GM23248 (cell line): Measurements from ENCODE around the gene ELF1. TPM values are rescaled to one million over a fixed set of nuclear protein-coding genes. Genes with fewer than 3 reads are reported as not detected.

ENCODE experiments used
- DNase-seq: peaks from one replicate; pipeline ENCODE4 v3.0.0-alpha.2; 2015
- H2AFZ ChIP-seq: fragments of 200-600 bp; sonication (generic); 2 replicates; pipeline ENCODE4 v1.6.1; 2016; ENCODE audit warnings: antibody characterized with exemption
- H3F3A ChIP-seq: fragments of 200-600 bp; sonication (generic); 2 replicates; pipeline ENCODE4 v1.6.1; 2016; ENCODE audit warnings: mild to moderate bottlenecking, antibody characterized with exemption, mixed run types; ENCODE audit not compliant: insufficient read depth
- H3K27ac ChIP-seq: fragments of 200-600 bp; sonication (generic); 2 replicates; pipeline ENCODE4 v1.5.1; 2016; ENCODE audit warnings: mild to moderate bottlenecking
- H3K27me3 ChIP-seq: fragments of 200-600 bp; sonication (generic); replicated peaks from 2 replicates; pipeline ENCODE4 v1.6.1; 2016; ENCODE audit warnings: mild to moderate bottlenecking; ENCODE audit not compliant: insufficient read depth
- H3K36me3 ChIP-seq: fragments of 200-600 bp; sonication (generic); 2 replicates; pipeline ENCODE4 v1.6.1; 2016; ENCODE audit warnings: low read depth, mild to moderate bottlenecking
- H3K4me1 ChIP-seq: fragments of 200-600 bp; sonication (generic); 2 replicates; pipeline ENCODE4 v1.6.1; 2016; ENCODE audit warnings: mild to moderate bottlenecking; ENCODE audit not compliant: insufficient read depth
- H3K4me2 ChIP-seq: fragments of 200-600 bp; sonication (generic); one replicate; pipeline ENCODE4 v1.6.1; 2016; ENCODE audit warnings: mild to moderate bottlenecking; ENCODE audit not compliant: unreplicated experiment
- H3K4me3 ChIP-seq: fragments of 200-600 bp; sonication (generic); 2 replicates; pipeline ENCODE4 v1.5.1; 2016; ENCODE audit warnings: mild to moderate bottlenecking
- H3K79me2 ChIP-seq: fragments of 200-600 bp; sonication (generic); 2 replicates; pipeline ENCODE4 v1.6.1; 2016; ENCODE audit warnings: mild to moderate bottlenecking; ENCODE audit not compliant: insufficient read depth
- H3K9ac ChIP-seq: fragments of 200-600 bp; sonication (generic); 2 replicates; pipeline ENCODE4 v1.6.1; 2016; ENCODE audit warnings: mild to moderate bottlenecking
- H3K9me2 ChIP-seq: fragments of 200-600 bp; sonication (generic); 2 replicates; pipeline ENCODE4 v1.6.1; 2016; ENCODE audit warnings: mixed run types, mild to moderate bottlenecking, moderate library complexity; ENCODE audit not compliant: insufficient read depth
- H3K9me3 ChIP-seq: fragments of 200-600 bp; sonication (generic); one replicate; pipeline ENCODE4 v1.6.1; 2017; ENCODE audit warnings: low read depth
- H4K20me1 ChIP-seq: fragments of 200-600 bp; sonication (generic); 2 replicates; pipeline ENCODE4 v1.6.0; 2016; ENCODE audit not compliant: insufficient read depth
- EZH2 ChIP-seq: fragments of 200-600 bp; sonication (generic); IDR thresholded peaks from 2 replicates; pipeline ENCODE4 v1.6.1; 2018; ENCODE audit warnings: antibody characterized with exemption, mild to moderate bottlenecking; ENCODE audit not compliant: insufficient read depth, poor library complexity, severe bottlenecking
- EZH2phosphoT487 ChIP-seq: fragments of 200-600 bp; sonication (generic); IDR thresholded peaks from 2 replicates; pipeline ENCODE4 v1.6.1; 2018; ENCODE audit warnings: antibody characterized with exemption, moderate library complexity, mild to moderate bottlenecking, low read depth; ENCODE audit not compliant: insufficient read depth
- WGBS, 2 experiments: methylation state at CpG; one replicate each; pipeline ENCODE4 v1.1.6; 2015 to 2017; ENCODE audit warnings: low lambda C conversion rate in 2 of 2, low coverage in 1 of 2; ENCODE audit errors: missing lambda C conversion rate in 2 of 2; 5-methylcytosine and 5-hydroxymethylcytosine counted together
- in situ Hi-C: fragments of 300-500 bp; cut with MboI; formaldehyde crosslinking; loops from 2 replicates; pipeline ENCODE4 v1.15.0; 2020
- polyA plus RNA-seq: library from polyadenylated mRNA; unstranded; fragments of >200 nt; fragmentation: Nextera tagmentation; extraction: Ambion mirVana; gene quantifications from 2 replicates; pipeline ENCODE4 v1.2.1, GENCODE V29; 2016
- total RNA-seq: library from RNA; depleted of rRNA; stranded (reverse); fragments of >200 nt; shearing (Covaris generic); gene quantifications from 2 replicates; pipeline ENCODE4 v1.2.3, GENCODE V29; 2014

ELF1 gene
- total and polyA plus RNA-seq, 2 experiments from 2014 or later = 36.1 to 42.7 TPM

DNA sequence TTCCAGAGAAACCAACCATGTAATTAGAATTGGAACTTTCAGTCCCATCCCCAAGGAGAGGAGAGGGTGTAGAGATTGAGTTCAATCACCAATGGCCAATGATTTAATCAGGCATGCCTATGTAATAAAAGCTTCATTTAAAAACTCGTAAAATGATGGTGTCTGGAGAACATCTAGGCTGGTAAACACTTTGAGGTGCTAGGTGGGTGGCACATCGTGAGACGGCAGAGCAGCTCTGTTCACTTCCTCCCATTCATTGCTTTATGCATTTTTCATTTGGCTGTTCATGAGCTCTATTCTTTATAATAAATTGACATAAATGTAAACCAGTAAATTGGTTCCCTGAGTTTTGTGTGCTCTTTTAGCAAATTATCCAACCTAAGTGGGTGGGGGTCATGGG is 90.1 kb downstream of the ELF1 start:
- in situ Hi-C loops = no loop called here
- Histone ChIP-seq H3K36me3 (peaks cover 36% of the 10 kb centered on the region), H4K20me1 (no peaks in the 10 kb centered on the region), H3K27ac (no peak overlapping the region), H3K9me2 (no peaks in the 10 kb centered on the region), H3K4me1 (no peaks in the 10 kb centered on the region), H3K9ac (no peak overlapping the region), H2AFZ (no peak overlapping the region), H3K9me3 (no peaks in the 10 kb centered on the region), H3F3A (0 out of 2 replicates have a peak, but pooled peaks cover 7% of the 10 kb centered on the region), H3K27me3 (no peaks in the 10 kb centered on the region), H3K4me3 (no peak overlapping the region), H3K4me2 (no peak overlapping the region), H3K79me2 (no peaks in the 10 kb centered on the region; the same call in 1 of the 2 replicates)
- no peak for TF ChIP-seq EZH2
- no peak for TF ChIP-seq EZH2phosphoT487
- no peak for DNase-seq
- 85 to 89% methylated on average over 3 of the region's 3 CpGs for WGBS, 2 experiments

DNA sequence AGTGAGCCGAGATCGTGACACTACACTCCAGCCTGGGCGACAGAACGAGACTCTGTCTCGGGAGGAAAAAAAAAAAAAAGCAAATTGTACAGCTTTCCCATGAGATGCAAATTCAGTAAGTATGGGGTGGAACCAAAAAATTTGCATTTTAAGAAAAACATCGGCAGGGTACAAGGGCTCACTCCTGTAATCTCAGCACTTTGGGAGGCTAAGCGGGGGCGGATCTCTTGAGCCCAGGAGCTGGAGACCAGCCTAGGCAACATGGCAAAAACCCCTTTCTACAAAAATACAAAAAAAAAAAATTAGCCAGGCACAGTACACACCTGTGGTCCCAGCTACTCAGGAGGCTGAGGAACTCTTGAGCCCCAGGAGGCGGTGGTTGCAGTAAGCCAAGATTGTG is 91.2 kb downstream of the ELF1 start:
- Histone ChIP-seq H3K27ac (no peak overlapping the region), H3K9ac (no peak overlapping the region), H3K79me2 (no peaks in the 10 kb centered on the region; the same call in 1 of the 2 replicates), H3K27me3 (no peaks in the 10 kb centered on the region), H3K4me3 (no peak overlapping the region), H3K9me3 (no peaks in the 10 kb centered on the region), H3K36me3 (peaks cover 25% of the 10 kb centered on the region), H3F3A (peaks cover 12% of the 10 kb centered on the region), H3K4me1 (no peaks in the 10 kb centered on the region), H4K20me1 (no peaks in the 10 kb centered on the region), H3K9me2 (no peaks in the 10 kb centered on the region), H2AFZ (no peak overlapping the region), H3K4me2 (no peak overlapping the region)
- no peak for DNase-seq
- 94 to 96% methylated on average over 5 to 9 of the region's 9 CpGs for WGBS, 2 experiments
- no peak for TF ChIP-seq EZH2phosphoT487
- TF ChIP-seq EZH2 = no peak
- in situ Hi-C loops = no loop called here

DNA sequence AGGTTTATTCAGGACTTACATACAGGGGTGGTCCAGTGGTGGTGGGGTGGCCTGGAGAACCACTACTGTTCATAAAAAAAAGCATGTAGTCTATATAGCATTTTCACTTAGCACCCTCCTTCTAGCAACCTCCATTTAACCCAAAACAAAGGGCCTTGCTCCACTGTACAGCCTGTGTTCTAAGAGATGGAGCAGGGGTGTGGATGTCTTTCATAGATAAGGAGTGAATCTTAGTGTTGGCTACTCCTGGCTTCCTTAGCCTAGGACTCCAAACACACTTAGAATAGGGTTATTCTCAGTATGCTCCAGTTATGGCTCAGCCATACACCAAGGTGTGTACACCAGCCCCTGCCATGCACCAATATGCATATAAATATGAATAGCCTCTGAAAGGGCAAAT is 95.2 kb downstream of the ELF1 start:
- DNase-seq = no peak
- H3K79me2 ChIP-seq = peaks cover 15% of the 10 kb centered on the region
- no peaks in the 10 kb centered on the region; the same call in 1 of the 2 replicates for H3K36me3 ChIP-seq
- in situ Hi-C loops = no loop called here
- H3F3A ChIP-seq = peaks cover 35% of the 10 kb centered on the region
- no peak overlapping the region for H3K4me2 ChIP-seq
- no peaks in the 10 kb centered on the region for H3K9me3 ChIP-seq
- no peak overlapping the region for H3K4me3 ChIP-seq
- peaks cover 10% of the 10 kb centered on the region for H3K4me1 ChIP-seq
- H3K27ac ChIP-seq = no peak overlapping the region
- H3K27me3 ChIP-seq = no peaks in the 10 kb centered on the region
- no peak overlapping the region for H3K9ac ChIP-seq
- no peaks in the 10 kb centered on the region for H4K20me1 ChIP-seq
- H3K9me2 ChIP-seq = no peaks in the 10 kb centered on the region
- H2AFZ ChIP-seq = no peak overlapping the region
- TF ChIP-seq EZH2phosphoT487 (no peak), EZH2 (no peak)

DNA sequence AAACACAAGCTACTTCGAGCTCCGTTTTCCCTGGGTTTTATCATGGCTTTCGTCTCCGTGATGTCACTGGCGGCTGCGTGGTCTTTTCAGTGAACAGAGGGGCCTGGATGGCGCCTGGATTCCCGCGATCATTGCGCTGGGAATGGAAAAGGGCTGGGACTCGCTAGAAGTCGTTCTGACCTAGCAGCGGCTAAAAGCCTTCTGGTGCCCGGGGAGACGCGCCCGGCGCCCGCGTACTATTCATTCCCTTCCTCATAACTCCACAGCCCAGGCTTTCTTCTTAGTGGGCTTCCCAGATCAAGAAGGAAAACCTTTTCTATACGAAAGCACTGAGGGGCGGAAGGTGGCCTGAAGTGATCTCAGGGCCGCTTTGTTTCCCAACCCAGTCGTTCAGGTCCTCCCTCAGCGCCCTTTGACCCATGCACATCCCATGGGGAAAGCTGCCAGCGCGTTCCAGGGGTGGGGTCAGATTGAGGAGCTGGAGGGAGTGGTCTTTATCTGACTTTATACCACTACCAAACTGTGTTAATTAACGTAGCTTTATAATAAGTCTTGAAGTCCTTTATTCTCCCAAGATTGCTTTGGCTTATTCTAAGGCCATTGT is 96.6 kb downstream of the ELF1 start:
- H3K4me1 ChIP-seq = peaks cover 10% of the 10 kb centered on the region
- H3F3A ChIP-seq = peaks cover 35% of the 10 kb centered on the region
- no peak overlapping the region for H3K4me2 ChIP-seq
- peaks cover 28% of the 10 kb centered on the region for H3K79me2 ChIP-seq
- H3K9me2 ChIP-seq = no peaks in the 10 kb centered on the region
- DNase-seq = no peak
- TF ChIP-seq EZH2phosphoT487 = no peak
- no peak for TF ChIP-seq EZH2
- H3K27ac ChIP-seq = no peak overlapping the region
- no peaks in the 10 kb centered on the region for H3K27me3 ChIP-seq
- no peak overlapping the region for H3K9ac ChIP-seq
- no peak overlapping the region for H2AFZ ChIP-seq
- H3K9me3 ChIP-seq = no peaks in the 10 kb centered on the region
- H3K36me3 ChIP-seq = no peaks in the 10 kb centered on the region; the same call in 1 of the 2 replicates
- no peak overlapping the region for H3K4me3 ChIP-seq
- in situ Hi-C loops = no loop called here
- no peaks in the 10 kb centered on the region for H4K20me1 ChIP-seq
- 79 to 89% methylated on average over 26 to 28 of the region's 28 CpGs for WGBS, 2 experiments
